Measurements from ENCODE around the gene SSBP4.
A peak's percentile ranks its signal among the peaks of the same experiment; 100 is the strongest.

SSBP4 gene

GRCh38 chr19:18427080-18427742 lies 8.0 kb downstream of the SSBP4 start:
- POLR2A ChIA-PET, result interaction anchor here (0.6 kb wide), 1 partner anchor 41 kb away, joined by 7 read pairs; the partner anchor contains the start of gene GDF15
- no peak for DNase-seq (ENCODE audit: extremely low spot score)
- TF ChIP-seq, protein P1, sequence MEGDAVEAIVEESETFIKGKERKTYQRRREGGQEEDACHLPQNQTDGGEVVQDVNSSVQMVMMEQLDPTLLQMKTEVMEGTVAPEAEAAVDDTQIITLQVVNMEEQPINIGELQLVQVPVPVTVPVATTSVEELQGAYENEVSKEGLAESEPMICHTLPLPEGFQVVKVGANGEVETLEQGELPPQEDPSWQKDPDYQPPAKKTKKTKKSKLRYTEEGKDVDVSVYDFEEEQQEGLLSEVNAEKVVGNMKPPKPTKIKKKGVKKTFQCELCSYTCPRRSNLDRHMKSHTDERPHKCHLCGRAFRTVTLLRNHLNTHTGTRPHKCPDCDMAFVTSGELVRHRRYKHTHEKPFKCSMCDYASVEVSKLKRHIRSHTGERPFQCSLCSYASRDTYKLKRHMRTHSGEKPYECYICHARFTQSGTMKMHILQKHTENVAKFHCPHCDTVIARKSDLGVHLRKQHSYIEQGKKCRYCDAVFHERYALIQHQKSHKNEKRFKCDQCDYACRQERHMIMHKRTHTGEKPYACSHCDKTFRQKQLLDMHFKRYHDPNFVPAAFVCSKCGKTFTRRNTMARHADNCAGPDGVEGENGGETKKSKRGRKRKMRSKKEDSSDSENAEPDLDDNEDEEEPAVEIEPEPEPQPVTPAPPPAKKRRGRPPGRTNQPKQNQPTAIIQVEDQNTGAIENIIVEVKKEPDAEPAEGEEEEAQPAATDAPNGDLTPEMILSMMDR (IDR thresholded peaks at IDR 0.05; ENCODE audit: control extremely low read depth, extremely low read depth, low read depth, missing control alignments), result no peak
- CTCF ChIA-PET, result interaction anchor here (1.5 to 2.3 kb wide), 2 partner anchors 8 to 41 kb away, joined by 4 to 16 read pairs; partner anchors contain the start of genes GDF15 and SSBP4

- ChIA-PET CTCF (interaction anchor here (1.5 to 2.3 kb wide), 2 partner anchors 8 to 42 kb away, joined by 4 to 16 read pairs; partner anchors contain the start of genes GDF15 and SSBP4), POLR2A (interaction anchor here (0.6 to 1.7 kb wide), 2 partner anchors 11 to 42 kb away, joined by 5 to 7 read pairs; partner anchors contain the start of gene GDF15)
- TF ChIP-seq, protein P1 (IDR thresholded peaks at IDR 0.05; ENCODE audit: control extremely low read depth, extremely low read depth, low read depth, missing control alignments), result no peak
- DNase-seq (ENCODE audit: extremely low spot score), result no peak
These were observed 8.5 kb downstream of the SSBP4 start for GRCh38 chr19:18427743-18428113.

GRCh38 chr19:18428173-18428786 lies 9.1 kb downstream of the SSBP4 start:
- no peak for DNase-seq (ENCODE audit: extremely low spot score)
- ChIA-PET POLR2A (interaction anchor here (1.7 kb wide), 1 partner anchor 12 kb away, joined by 5 read pairs; no protein-coding TSS in a partner anchor), CTCF (interaction anchor here (1.3 to 2.3 kb wide), 3 partner anchors 9 to 100 kb away, joined by 4 to 16 read pairs (median 4); partner anchors contain the start of genes GDF15 and SSBP4)
- TF ChIP-seq, protein P1 (IDR thresholded peaks at IDR 0.05; ENCODE audit: control extremely low read depth, extremely low read depth, low read depth, missing control alignments), result no peak

GRCh38 chr19:18428787-18429674 lies 9.8 kb downstream of the SSBP4 start:
- TF ChIP-seq, protein P1 (IDR thresholded peaks at IDR 0.05; ENCODE audit: control extremely low read depth, extremely low read depth, low read depth, missing control alignments), result no peak
- CTCF ChIA-PET, result interaction anchor here (1.3 to 2.3 kb wide), 3 partner anchors 10 to 101 kb away, joined by 4 to 16 read pairs (median 4); partner anchors contain the start of genes GDF15 and SSBP4
- POLR2A ChIA-PET, result interaction anchor here (1.7 kb wide), 1 partner anchor 12 kb away, joined by 5 read pairs; no protein-coding TSS in a partner anchor
- peak; percentile 93 for DNase-seq (ENCODE audit: extremely low spot score)

DNA sequence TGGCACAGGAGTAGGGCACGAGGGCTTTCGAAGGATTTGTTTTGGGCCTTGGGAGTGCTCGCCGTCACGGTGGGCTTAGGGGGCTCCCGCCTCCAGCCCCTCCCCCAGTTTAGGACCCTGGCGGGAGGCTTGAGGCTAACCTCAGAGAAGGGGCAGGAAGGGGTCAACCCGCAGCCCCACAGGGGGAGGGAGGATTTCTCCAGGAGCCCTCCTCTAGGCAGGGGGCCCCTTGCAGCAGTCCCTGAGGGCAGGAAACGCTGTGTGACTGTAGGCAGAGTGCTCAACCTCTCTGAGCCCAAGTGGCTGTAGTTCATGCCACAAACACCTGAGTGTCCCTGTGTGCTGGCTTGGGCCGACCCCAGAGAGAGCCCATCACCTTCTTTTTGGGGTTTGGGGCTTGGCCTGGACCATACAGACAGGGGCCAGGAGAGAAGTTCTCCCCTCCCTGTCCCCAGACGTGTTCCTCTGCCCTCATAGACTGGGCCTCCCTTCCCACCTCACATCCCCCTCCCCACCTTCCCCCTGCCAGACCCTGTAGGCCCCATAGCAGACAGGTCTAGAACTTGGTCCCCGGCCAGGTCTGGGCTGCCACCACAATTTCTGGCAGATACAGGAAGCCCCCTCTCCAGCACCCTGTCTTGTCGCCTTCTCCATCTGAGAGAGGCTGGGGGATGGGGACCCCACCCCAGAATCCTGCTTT lies 10.7 kb downstream of the SSBP4 start:
- TF ChIP-seq, protein P1 (IDR thresholded peaks at IDR 0.05; ENCODE audit: control extremely low read depth, extremely low read depth, low read depth, missing control alignments), result no peak
- no peak for DNase-seq (ENCODE audit: extremely low spot score)
- ChIA-PET POLR2A (no interaction called here), CTCF (interaction anchor here (2.3 kb wide), 1 partner anchor 11 kb away, joined by 16 read pairs; the partner anchor contains the start of gene SSBP4)

Data from GM10248 (cell line).